Activated naive CD8-positive, alpha-beta T cell treated with anti-CD3 and anti-CD28 coated beads, Interleukin-2, amount 10 ng/mL, durations not matched to agents 7 days and 5 days (primary cell): ENCODE data around the gene ITPR2. TPM values are rescaled to one million over a fixed set of nuclear protein-coding genes. Genes with fewer than 3 reads are reported as not detected.
"Not testable (repeated sequence)": the region's sequence is repeated elsewhere in the genome, so short reads cannot be mapped to it uniquely, and the experiment has no call there.

Experiments used
- ATAC-seq: fragments of 150-1000 bp; cut with Tn5 transposase; one replicate; pipeline ENCODE4 v1.10.0; 2021; ENCODE audit warnings: low read depth, moderate library complexity
- POLR2A ChIA-PET: fragments of 350-600 bp; sonication (Branson Sonifier 250); formaldehyde crosslinking; loops from one replicate; lab custom pipeline; 2021; ENCODE audit warnings: antibody characterized with exemption; lab: Charles Lee
- DNase-seq: peaks from one replicate; pipeline ENCODE4 v3.0.0; 2021
- H3K27ac Mint-ChIP-seq: one replicate; pipeline ENCODE4 v1.8.0; 2022; ENCODE audit warnings: mild to moderate bottlenecking, mixed read lengths
- H3K27me3 Mint-ChIP-seq: one replicate; pipeline ENCODE4 v1.8.0; 2022; ENCODE audit warnings: mild to moderate bottlenecking, moderate library complexity, mixed read lengths
- H3K36me3 Mint-ChIP-seq: one replicate; pipeline ENCODE4 v1.8.0; 2021; ENCODE audit warnings: mild to moderate bottlenecking, mixed read lengths
- H3K4me1 Mint-ChIP-seq: one replicate; pipeline ENCODE4 v1.8.0; 2021; ENCODE audit warnings: mixed read lengths
- H3K4me3 Mint-ChIP-seq: one replicate; pipeline ENCODE4 v1.8.0; 2022; ENCODE audit warnings: mild to moderate bottlenecking, moderate library complexity, mixed read lengths
- H3K9me3 Mint-ChIP-seq: one replicate; pipeline ENCODE4 v1.8.0; 2021; ENCODE audit warnings: mixed read lengths
- total RNA-seq, 2 experiments: library from RNA; stranded (reverse); gene quantifications; one replicate each; pipeline ENCODE4 v1.2.3, GENCODE V29; 2021

Gene ITPR2
- total RNA-seq, 2 experiments from 2014 or later, result 43.3 to 43.5 TPM

- ATAC-seq (no peak), DNase-seq (no peak)
- no peak overlapping the region for H3K27ac Mint-ChIP-seq
- POLR2A ChIA-PET, result no interaction called here
- peaks cover 2% of the 10 kb centered on the region for H3K4me1 Mint-ChIP-seq
- H3K4me3 Mint-ChIP-seq, result no peak overlapping the region
- H3K9me3 Mint-ChIP-seq, result no peaks in the 10 kb centered on the region
- no peaks in the 10 kb centered on the region for H3K27me3 Mint-ChIP-seq
- peaks cover 32% of the 10 kb centered on the region for H3K36me3 Mint-ChIP-seq
Measured at GRCh38 chr12:26694402-26694801, 138.6 kb downstream of the ITPR2 start.

- no peaks in the 10 kb centered on the region for H3K27me3 Mint-ChIP-seq
- ATAC-seq, result no peak
- H3K9me3 Mint-ChIP-seq, result no peaks in the 10 kb centered on the region
- no peak for DNase-seq
- no peak overlapping the region for H3K4me3 Mint-ChIP-seq
- H3K27ac Mint-ChIP-seq, result no peak overlapping the region
- POLR2A ChIA-PET, result no interaction called here
- H3K36me3 Mint-ChIP-seq, result peaks cover 26% of the 10 kb centered on the region
- H3K4me1 Mint-ChIP-seq, result peaks cover 2% of the 10 kb centered on the region
Measured at GRCh38 chr12:26692407-26692806, 140.6 kb downstream of the ITPR2 start.

- Mint-ChIP-seq H3K27ac (no peak overlapping the region), H3K9me3 (peaks cover 2% of the 10 kb centered on the region), H3K4me1 (no peaks in the 10 kb centered on the region), H3K36me3 (peaks cover 20% of the 10 kb centered on the region), H3K27me3 (no peaks in the 10 kb centered on the region), H3K4me3 (no peak overlapping the region)
- DNase-seq, result no peak
- POLR2A ChIA-PET, result no interaction called here
- no peak for ATAC-seq
Measured at GRCh38 chr12:26691234-26691970, 141.6 kb downstream of the ITPR2 start.

DNA sequence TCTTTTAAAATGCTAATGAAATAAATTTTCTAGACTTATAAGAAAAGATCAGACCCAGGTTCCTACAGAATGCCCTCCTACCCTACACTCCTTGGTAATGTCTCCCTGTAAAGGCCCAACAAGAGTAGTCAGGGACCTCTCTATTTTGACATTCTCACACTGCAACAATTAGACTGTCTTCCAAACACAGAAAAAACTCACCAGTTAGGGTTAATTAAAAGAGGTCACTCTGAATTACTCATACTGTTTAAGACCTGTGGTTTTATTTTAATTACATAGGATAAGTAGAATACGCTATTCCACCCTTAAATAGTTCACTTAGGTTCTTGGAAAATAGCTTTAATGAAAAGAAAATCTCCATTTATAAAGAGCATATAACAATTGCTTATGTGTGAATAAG, 142.4 kb downstream of the ITPR2 start:
- H3K9me3 Mint-ChIP-seq, result peaks cover 2% of the 10 kb centered on the region
- ATAC-seq (no peak), DNase-seq (no peak)
- H3K27me3 Mint-ChIP-seq, result no peaks in the 10 kb centered on the region
- H3K4me3 Mint-ChIP-seq, result no peak overlapping the region
- H3K4me1 Mint-ChIP-seq, result no peaks in the 10 kb centered on the region
- H3K27ac Mint-ChIP-seq, result no peak overlapping the region
- POLR2A ChIA-PET, result no interaction called here
- H3K36me3 Mint-ChIP-seq, result peaks cover 18% of the 10 kb centered on the region

- Mint-ChIP-seq H3K4me1 (no peaks in the 10 kb centered on the region), H3K27ac (no peak overlapping the region), H3K9me3 (peaks cover 2% of the 10 kb centered on the region), H3K4me3 (no peak overlapping the region), H3K27me3 (no peaks in the 10 kb centered on the region), H3K36me3 (peaks cover 18% of the 10 kb centered on the region)
- ATAC-seq (no peak), DNase-seq (no peak)
- POLR2A ChIA-PET, result no interaction called here
Measured at GRCh38 chr12:26689281-26689841, 143.6 kb downstream of the ITPR2 start.

DNA sequence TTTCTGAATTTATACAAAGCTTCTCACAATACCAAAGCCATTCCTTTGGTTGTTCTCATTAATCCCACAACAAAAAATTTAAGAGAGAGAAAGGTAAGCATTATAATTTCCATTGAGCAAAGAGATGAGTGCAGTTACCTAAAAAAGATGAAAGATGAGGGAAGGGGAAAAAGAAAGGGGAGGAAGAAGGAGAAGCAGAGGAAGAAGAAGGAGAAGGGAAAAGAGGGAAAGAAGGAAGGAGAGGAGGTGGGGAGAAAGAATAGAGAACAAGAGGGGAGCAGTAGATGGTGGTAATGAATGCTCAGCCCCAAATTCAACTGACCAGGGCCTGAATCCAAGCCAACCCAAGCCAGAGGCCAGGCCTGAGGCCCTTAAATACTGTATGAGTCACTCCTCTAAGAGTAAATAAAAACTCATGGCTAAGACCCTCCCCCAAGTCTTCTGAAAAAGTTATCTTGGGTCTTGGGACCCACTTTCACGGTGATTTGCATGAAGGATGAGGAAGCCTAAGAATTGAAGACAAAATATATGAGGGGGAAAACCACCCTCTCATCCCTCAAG, 144.6 kb downstream of the ITPR2 start:
- Mint-ChIP-seq H3K27me3 (no peaks in the 10 kb centered on the region), H3K9me3 (peaks cover 2% of the 10 kb centered on the region), H3K27ac (no peak overlapping the region), H3K4me3 (no peak overlapping the region), H3K36me3 (peaks cover 15% of the 10 kb centered on the region), H3K4me1 (no peaks in the 10 kb centered on the region)
- DNase-seq, result no peak
- ATAC-seq, result no peak
- POLR2A ChIA-PET, result no interaction called here

- H3K27me3 Mint-ChIP-seq, result no peaks in the 10 kb centered on the region
- H3K27ac Mint-ChIP-seq, result no peak overlapping the region
- POLR2A ChIA-PET, result no interaction called here
- no peak overlapping the region for H3K4me3 Mint-ChIP-seq
- ATAC-seq (no peak), DNase-seq (no peak)
- peaks cover 2% of the 10 kb centered on the region for H3K9me3 Mint-ChIP-seq
- peaks cover 22% of the 10 kb centered on the region for H3K36me3 Mint-ChIP-seq
- no peaks in the 10 kb centered on the region for H3K4me1 Mint-ChIP-seq
Measured at GRCh38 chr12:26686408-26686807, 146.6 kb downstream of the ITPR2 start.

DNA sequence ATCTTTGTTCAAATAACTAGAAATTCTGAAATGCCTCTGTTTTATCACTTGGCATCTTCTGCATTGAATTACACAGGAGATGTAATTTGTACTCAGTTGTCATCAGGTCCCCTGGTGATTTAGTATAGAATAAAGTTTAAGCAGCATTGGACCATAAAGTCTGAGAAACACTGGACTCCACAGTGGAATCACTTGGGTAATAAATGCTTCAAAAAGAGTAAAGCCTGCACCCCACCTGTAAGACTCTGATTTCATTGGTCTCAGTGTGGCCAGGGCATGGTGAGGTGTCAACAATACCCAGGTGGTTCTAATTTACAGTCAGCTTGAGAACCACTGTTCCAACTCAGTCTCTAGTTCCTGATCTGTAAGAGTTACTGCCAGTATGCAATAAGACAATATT, 148.9 kb downstream of the ITPR2 start:
- H3K36me3 Mint-ChIP-seq, result peaks cover 24% of the 10 kb centered on the region

DNA sequence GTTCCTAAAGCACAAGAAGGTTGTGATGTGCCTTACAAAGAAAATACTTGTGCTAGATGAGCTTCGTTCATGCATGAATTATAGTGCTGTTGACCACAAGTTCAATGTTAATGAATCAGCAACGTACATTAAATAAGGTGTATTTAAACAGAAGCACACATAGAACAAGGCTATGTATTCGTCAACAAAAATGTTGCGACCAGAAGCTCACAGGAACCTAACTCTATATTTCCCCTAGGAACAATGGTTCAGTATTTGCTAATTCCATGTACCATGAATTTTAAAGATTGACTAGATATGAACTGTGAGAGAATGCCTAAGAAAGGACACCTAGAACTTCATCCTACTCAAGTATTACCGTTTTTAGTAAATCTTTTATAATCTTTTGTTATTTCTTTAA, 149.6 kb downstream of the ITPR2 start:
- H3K4me1 Mint-ChIP-seq, result no peaks in the 10 kb centered on the region
- peaks cover 25% of the 10 kb centered on the region for H3K36me3 Mint-ChIP-seq
- no peak overlapping the region for H3K27ac Mint-ChIP-seq
- H3K9me3 Mint-ChIP-seq, result peaks cover 2% of the 10 kb centered on the region
- no peaks in the 10 kb centered on the region for H3K27me3 Mint-ChIP-seq
- no peak for ATAC-seq
- POLR2A ChIA-PET, result no interaction called here
- no peak overlapping the region for H3K4me3 Mint-ChIP-seq
- DNase-seq, result no peak

More for the DNA sequence above, 148.9 kb downstream of the ITPR2 start:
- no peak overlapping the region for H3K4me3 Mint-ChIP-seq
- no peak overlapping the region for H3K27ac Mint-ChIP-seq
- POLR2A ChIA-PET, result no interaction called here
- H3K27me3 Mint-ChIP-seq, result no peaks in the 10 kb centered on the region
- DNase-seq (no peak), ATAC-seq (no peak)
- H3K9me3 Mint-ChIP-seq, result peaks cover 2% of the 10 kb centered on the region
- H3K4me1 Mint-ChIP-seq, result no peaks in the 10 kb centered on the region

DNA sequence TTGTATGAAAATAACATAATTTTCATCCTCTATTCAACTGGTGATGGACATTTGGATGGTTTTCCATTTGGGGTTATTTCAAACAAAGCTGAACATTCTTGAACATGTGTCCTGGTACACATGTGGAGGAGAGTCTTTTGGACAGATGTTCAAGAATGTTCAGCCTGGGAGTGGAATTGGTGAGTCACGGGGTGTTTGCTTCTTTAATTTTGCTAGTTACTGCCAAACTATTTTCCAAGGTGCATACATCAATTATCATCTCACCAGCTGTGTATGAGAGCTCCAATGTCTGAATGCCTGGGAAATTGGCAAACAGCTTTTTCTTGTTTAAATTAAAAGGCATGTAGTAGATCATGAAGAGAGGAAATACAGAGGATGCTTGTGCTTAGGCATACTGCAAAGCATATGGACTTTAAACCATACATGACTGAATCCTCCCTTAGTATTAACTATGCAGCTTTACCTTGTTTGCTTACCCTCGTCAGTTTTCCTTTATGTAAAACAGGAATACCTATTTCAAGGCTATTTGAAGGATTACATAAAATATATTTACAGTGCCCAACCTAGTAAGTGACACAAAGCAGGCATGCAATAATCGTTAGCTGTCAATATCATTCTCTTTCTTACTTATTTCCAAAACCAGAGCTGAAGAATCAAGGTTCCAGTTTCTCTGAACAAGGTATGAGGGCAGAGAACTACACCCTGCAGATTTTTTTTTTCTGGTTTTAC, 152.1 kb downstream of the ITPR2 start:
- ATAC-seq (no peak), DNase-seq (no peak)
- Mint-ChIP-seq H3K9me3 (no peaks in the 10 kb centered on the region), H3K36me3 (peaks cover 24% of the 10 kb centered on the region), H3K4me1 (no peaks in the 10 kb centered on the region), H3K27me3 (no peaks in the 10 kb centered on the region), H3K27ac (no peak overlapping the region), H3K4me3 (no peak overlapping the region)
- POLR2A ChIA-PET, result no interaction called here

DNA sequence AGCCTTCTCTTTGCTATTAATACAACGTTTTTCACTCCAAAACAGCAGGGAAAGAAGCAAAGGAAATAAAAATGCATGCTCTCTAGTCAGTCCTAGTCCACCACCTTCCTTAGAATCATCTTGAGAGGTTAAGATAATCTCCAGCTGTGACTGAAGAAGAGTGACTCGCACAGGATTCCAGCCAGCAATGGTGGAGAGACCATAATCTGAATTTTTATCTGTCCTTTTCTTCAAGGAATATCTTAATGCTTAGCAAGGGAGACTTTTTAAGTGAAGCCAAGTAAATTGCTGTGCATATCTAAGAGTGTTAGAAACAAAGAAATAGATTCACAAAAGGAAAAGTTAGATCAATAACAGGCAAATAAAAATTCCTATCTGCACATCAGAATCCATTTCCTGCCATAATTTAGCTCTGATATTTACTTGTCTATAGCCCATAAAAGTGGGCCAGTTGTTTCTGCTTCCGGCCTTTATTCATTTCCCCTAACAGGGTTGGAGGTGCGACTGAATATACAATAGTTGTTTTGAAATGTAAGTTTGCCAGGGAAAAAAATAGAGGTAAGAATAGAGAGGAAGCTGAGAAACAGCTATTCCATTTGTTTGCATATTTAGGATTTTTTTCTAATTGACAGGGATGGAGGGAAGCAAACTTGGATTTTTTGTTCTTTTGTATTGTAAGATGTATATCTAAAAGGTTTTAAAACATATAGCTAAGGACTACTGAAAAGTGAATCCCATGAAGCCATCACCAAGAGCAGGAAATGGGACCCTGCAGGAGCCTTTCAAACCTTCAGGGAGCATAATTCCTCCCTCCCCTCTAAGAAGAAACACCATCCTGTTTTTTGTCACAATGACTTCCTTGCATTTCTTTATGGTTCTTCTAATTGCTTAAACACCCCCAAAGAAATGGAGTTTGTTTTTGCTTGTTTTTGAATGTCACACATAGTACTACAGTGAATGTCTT, 154.0 kb downstream of the ITPR2 start:
- no peak overlapping the region for H3K27ac Mint-ChIP-seq
- POLR2A ChIA-PET, result no interaction called here

GRCh38 chr12:26671487-26671886, 161.5 kb downstream of the ITPR2 start:
- H3K36me3 Mint-ChIP-seq, result peaks cover 13% of the 10 kb centered on the region
- POLR2A ChIA-PET, H3K4me3 Mint-ChIP-seq, H3K27me3 Mint-ChIP-seq, DNase-seq, ATAC-seq, H3K27ac Mint-ChIP-seq, H3K4me1 Mint-ChIP-seq, H3K9me3 Mint-ChIP-seq: not testable (repeated sequence)

More for the DNA sequence above, 154.0 kb downstream of the ITPR2 start:
- H3K9me3 Mint-ChIP-seq, result no peaks in the 10 kb centered on the region
- no peak for DNase-seq
- H3K27me3 Mint-ChIP-seq, result no peaks in the 10 kb centered on the region
- no peak for ATAC-seq
- H3K4me3 Mint-ChIP-seq, result no peak overlapping the region
- H3K36me3 Mint-ChIP-seq, result peaks cover 18% of the 10 kb centered on the region
- no peaks in the 10 kb centered on the region for H3K4me1 Mint-ChIP-seq

- no peak overlapping the region for H3K4me3 Mint-ChIP-seq
- peaks cover 2% of the 10 kb centered on the region for H3K4me1 Mint-ChIP-seq
- POLR2A ChIA-PET, result no interaction called here
- peaks cover 12% of the 10 kb centered on the region for H3K36me3 Mint-ChIP-seq
- no peak overlapping the region for H3K27ac Mint-ChIP-seq
- ATAC-seq, result no peak
- H3K9me3 Mint-ChIP-seq, result no peaks in the 10 kb centered on the region
- H3K27me3 Mint-ChIP-seq, result no peaks in the 10 kb centered on the region
- no peak for DNase-seq
Measured at GRCh38 chr12:26668847-26669246, 164.1 kb downstream of the ITPR2 start.
